OCI-LY7 (cell line): Measurements from ENCODE around the gene LRP1B.

Experiments used
- CTCF ChIP-seq: fragments of 200-600 bp; sonication (generic); conservative IDR thresholded peaks from 2 replicates; pipeline ENCODE4 v1.5.1; 2014; ENCODE audit warnings: mild to moderate bottlenecking, antibody characterized with exemption, low read length, moderate library complexity, mixed read lengths
- EZH2phosphoT487 ChIP-seq: fragments of 200-600 bp; sonication (generic); IDR thresholded peaks from 2 replicates; pipeline ENCODE4 v1.6.1; 2018; ENCODE audit warnings: low read depth, borderline replicate concordance, mild to moderate bottlenecking, mixed run types, antibody characterized with exemption, low read length, moderate library complexity, mixed read lengths

- TF ChIP-seq CTCF (no peak), EZH2phosphoT487 (no peak)
Observed at GRCh38 chr2:140595107-140595506, 1535.7 kb downstream of the LRP1B start.
